ENCODE measurements around the gene MZT2B. TPM values are rescaled to one million over a fixed set of nuclear protein-coding genes. Genes with fewer than 3 reads are reported as not detected.
"Not testable (repeated sequence)": the region's sequence is repeated elsewhere in the genome, so short reads cannot be mapped to it uniquely, and the experiment has no call there.

Gene MZT2B
- total RNA-seq, 2 donors from 2014 or later: 214 to 244 TPM

GRCh38 chr2:130150181-130151144 lies 31.6 kb upstream of the MZT2B start:
- DNase-seq: no peak
- intact Hi-C loops (cut with DNase I, micrococcal nuclease): no loop called here
- no peak for ATAC-seq

DNA sequence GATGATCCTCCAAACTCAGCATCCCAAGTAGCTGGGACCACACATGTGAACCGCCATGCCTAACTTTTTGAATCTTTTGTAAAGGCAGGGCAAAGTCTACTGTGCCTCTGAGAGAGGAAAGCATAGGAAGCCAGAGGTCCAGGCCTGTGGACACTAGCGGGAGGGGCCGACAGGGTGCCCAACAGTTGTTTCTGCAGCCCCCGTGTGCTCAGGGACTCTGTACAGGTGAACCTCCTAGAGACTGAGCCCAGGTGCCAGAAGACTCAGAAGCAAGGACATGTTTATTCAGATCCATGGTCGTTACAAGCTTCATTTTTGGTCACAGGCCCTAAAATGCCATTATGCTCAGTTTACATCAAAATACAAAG lies 30.9 kb upstream of the MZT2B start:
- DNase-seq; ATAC-seq; intact Hi-C loops (cut with DNase I, micrococcal nuclease): not testable (repeated sequence)

- ATAC-seq; DNase-seq; intact Hi-C loops (cut with DNase I, micrococcal nuclease): not testable (repeated sequence)
These were observed 29.8 kb upstream of the MZT2B start for GRCh38 chr2:130152136-130152815.

DNA sequence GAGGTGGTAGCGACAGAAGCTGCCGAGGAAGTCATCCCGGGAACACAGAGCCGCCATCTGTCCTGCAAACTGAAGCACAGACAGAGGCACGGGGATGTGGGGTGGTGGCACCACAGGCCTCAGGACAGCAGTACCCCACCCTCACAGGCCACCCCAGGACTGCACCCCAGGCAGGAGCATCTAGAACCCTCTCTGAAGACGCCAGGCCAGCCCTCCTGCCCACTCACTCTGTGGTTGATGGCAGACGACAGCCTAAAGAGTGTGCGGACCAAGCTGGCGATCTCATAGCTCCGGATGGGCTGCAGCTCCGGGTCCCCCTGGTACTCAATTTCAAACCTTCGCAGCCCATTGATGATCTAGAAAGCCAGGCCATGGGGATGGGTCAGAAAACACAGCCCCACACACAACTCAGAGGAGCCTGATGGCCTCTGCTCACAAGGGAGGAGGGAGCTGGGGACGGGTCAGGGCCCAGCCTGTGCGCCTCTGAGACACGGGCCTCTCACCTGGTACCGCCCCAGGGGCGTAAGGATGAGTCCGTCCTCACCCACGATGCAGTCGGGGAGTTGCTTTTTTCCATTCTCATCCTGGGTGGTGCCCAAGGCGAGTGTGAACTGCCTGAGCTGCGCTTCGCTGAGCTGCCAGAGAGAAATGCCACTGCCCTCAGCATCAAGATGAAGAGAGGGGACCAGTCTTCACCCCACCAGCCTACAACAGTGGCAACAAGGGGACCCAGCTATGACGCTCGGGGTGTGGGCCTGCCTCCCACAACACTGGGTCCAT lies 29.1 kb upstream of the MZT2B start:
- intact Hi-C loops (cut with DNase I, micrococcal nuclease): no loop called here
- no peak for ATAC-seq

GRCh38 chr2:130153721-130154422 lies 28.2 kb upstream of the MZT2B start:
- ATAC-seq; intact Hi-C loops (cut with DNase I, micrococcal nuclease); DNase-seq: not testable (repeated sequence)

More for the DNA sequence above, 29.1 kb upstream of the MZT2B start:
- no peak for DNase-seq

DNA sequence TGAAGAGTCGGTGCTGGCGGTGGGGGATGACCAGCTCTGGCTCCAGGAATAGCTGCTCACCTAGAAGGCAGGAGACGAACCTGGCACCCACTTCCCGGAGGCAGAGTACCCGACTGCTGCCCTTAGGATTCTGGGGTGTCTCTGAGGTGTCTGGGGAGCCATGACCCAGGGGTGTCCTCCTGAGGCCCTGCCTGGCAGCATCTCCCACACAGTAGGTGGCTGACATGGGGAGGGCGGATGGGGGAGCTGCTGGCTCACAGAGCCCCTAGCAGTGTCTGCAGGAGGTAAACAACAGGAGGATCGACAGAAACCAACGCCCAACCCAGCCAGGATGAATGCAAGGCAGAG lies 27.7 kb upstream of the MZT2B start:
- ATAC-seq; intact Hi-C loops (cut with DNase I, micrococcal nuclease); DNase-seq: not testable (repeated sequence)

DNA sequence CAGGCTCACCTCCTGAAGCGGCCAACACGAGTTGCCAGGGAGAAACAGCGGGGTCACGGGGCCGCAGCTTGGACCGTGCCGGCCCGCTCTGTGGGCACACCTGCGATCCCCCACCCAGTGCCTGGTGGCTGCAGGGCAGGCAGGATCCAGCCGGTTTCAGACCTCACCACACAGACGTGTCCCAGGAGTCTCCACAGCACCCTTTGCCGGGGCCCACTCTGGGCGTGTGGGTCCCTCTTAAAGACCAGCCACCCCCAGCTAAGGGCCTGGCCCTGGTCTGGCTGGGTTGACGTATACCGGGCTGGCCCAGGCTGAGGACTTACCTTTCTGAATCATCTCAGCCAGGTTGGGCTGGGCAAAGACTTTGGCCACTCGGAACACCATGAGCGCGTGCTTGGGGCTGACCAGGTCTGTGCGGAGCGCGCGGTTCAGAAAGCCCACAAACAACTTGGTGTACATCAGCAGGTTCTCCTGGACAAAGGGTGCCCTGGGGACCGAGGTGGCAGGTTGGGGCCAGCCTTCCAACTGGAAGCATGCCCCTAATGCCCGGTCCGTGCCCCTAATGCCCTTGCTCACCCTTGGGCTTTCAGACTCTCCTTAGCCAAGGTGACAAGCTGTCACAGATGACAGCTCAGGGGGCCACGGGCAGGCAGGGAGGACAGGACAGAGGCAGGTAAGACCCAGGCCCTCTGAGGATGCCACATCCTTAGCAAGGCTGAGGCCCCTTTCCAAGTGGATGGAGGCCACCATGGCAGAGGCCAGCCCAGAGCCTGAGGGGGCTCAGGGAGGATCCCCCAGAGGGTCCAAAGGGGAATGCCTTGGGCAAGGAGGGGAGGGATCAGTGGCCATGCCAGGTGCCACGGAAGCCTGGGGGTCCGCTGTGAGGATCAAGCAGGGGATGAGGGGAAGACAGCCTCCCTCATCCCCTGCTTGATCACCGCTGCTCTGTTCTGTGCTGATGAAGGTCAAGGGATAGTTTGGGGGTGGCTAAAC lies 27.0 kb upstream of the MZT2B start:
- DNase-seq (no peak), ATAC-seq (no peak)
- intact Hi-C loops (cut with DNase I, micrococcal nuclease): no loop called here

GRCh38 chr2:130155956-130156623 lies 26.0 kb upstream of the MZT2B start:
- DNase-seq (peak; percentile 54 to 68), ATAC-seq (peak; percentile 85)
- intact Hi-C loops (cut with DNase I, micrococcal nuclease): not testable (repeated sequence)

DNA sequence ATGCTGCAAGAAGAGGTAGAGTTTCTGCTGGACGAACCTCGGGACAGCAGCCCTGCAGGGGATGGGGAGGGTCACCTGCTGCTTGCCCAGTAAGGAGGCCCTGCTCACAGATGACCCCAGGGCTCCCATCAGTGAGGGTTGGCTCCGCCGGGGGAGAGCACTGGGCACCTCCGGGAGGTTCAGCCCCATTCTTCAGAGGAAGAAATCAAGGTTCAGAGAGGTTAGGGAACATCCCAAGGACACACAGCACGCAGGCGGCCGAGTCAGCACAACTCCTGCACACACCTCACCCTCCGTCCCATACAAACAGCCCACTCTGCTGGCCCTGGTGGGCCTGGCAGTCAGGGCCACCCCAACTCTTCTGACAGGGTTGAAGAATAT lies 25.4 kb upstream of the MZT2B start:
- intact Hi-C loops (cut with DNase I, micrococcal nuclease): no loop called here
- DNase-seq (no peak), ATAC-seq (no peak)

DNA sequence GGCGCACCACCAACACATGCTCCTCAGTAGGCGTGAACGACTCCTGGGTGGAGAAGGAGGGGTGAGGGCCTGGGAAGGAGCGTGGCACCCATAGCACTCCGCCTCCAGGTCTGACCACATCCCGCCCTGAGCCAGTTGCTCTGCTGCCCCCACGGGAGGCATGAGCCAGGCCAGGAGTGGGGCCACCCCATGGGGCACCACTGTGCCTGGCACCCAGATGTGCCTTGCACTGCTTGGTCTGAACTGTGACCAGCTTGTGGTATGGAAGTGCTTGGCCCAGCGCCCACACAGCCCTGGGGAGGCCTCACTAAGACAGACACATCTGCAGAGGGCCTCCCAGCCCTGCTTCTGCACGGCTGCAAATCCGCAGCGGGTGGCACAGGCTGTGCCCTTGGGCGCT lies 24.7 kb upstream of the MZT2B start:
- DNase-seq; ATAC-seq; intact Hi-C loops (cut with DNase I, micrococcal nuclease): not testable (repeated sequence)

GRCh38 chr2:130157825-130158514 lies 24.1 kb upstream of the MZT2B start:
- intact Hi-C loops (cut with DNase I, micrococcal nuclease); ATAC-seq: not testable (repeated sequence)
- DNase-seq: peak in 1 of 2 donors; percentile 23

DNA sequence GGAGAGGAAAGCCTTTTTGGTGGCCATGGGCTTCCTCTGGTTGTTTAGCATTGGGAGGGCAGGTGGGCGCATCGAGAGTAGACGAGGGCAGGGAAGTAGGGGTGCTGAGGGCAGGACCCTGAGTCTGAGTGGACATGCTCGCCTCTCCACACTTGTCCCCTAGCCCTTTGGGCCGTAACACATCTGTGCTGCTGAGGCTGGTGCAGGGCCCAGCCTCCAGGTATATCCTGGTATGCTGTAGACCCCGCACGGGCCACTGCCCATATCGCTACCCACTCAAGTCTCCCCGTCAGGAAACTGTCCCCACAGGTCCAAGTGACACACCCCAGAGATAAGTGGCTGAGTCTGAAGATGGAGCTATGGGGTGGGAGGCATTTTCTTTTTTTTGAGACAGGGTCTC lies 23.4 kb upstream of the MZT2B start:
- intact Hi-C loops (cut with DNase I, micrococcal nuclease): no loop called here
- no peak for DNase-seq
- no peak for ATAC-seq

DNA sequence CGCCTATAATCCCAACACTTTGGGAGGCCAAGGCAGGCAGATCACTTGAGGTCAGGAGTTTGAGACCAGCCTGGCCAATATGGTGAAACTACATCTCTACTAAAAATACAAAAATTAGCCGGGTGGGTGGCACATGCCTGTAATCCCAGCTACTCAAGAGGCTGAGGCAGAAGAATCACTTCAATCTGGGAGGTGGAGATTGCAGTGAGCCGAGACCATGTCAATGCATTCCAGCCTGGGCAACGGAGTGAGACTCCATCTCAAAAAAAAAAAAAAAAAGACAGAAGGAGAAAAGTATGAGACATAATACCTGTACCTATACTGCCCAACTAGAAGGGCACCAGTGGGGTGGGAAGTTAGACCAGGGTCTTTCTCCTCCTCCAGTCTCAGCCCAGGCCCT lies 22.7 kb upstream of the MZT2B start:
- intact Hi-C loops (cut with DNase I, micrococcal nuclease); ATAC-seq; DNase-seq: not testable (repeated sequence)

GRCh38 chr2:130160131-130160530 lies 21.9 kb upstream of the MZT2B start:
- ATAC-seq (no peak), DNase-seq (no peak)
- intact Hi-C loops (cut with DNase I, micrococcal nuclease): no loop called here

GRCh38 chr2:130160838-130161705 lies 21.0 kb upstream of the MZT2B start:
- DNase-seq; intact Hi-C loops (cut with DNase I, micrococcal nuclease): not testable (repeated sequence)
- peak; percentile 34 for ATAC-seq

Data from left colon (tissue), 2 donors.